ENCODE results near the gene ADK. TPM values are rescaled to one million over a fixed set of nuclear protein-coding genes. Genes with fewer than 3 reads are reported as not detected.
"Not testable (repeated sequence)": the region's sequence is repeated elsewhere in the genome, so short reads cannot be mapped to it uniquely, and the experiment has no call there.

Gene ADK
- total RNA-seq, 1 experiment from 2014 or later: 159 TPM

DNA sequence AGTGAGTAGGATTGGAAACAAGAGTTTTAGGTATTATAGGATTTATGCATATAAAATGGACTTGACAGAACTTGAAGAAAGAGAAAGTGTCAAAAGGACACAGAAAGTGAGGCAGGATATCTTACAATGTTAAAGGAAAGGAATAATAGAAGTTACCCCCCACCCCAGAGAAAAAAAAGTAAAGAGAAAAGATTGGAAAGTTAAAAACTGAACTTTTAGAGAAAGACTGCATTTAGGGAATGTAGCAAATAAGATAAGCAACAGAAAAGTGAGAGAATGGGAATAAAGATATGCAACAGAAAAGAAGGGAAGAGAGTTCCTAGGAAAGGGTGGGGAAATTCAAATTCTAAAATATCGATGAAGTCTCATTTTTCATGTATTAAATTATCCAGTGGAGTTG lies 424.9 kb downstream of the ADK start:
- ChIA-PET POLR2A (ENCODE audit: unreplicated experiment) (no interaction called here), CTCF (no interaction called here)
- H3K4me3 ChIP-seq: no peak overlapping the region
- BruUV-seq (replicated peaks): no TSS peak
- no peaks in the 10 kb centered on the region for H3K9me2 ChIP-seq (ENCODE audit: insufficient read depth)
- H3K4me2 ChIP-seq: no peak overlapping the region
- DNase-seq: no peak
- no peaks in the 10 kb centered on the region for H3K36me3 ChIP-seq (ENCODE audit: low read depth)
- intact Hi-C loops (cut with micrococcal nuclease; ENCODE audit: unreplicated experiment): no loop called here
- no peaks in the 10 kb centered on the region for H3K79me2 ChIP-seq (ENCODE audit: low read depth)
- no peak overlapping the region for H2AFZ ChIP-seq
- no peaks in the 10 kb centered on the region for H3K4me1 ChIP-seq (replicated peaks; ENCODE audit: insufficient read depth)
- TF ChIP-seq, protein P1, sequence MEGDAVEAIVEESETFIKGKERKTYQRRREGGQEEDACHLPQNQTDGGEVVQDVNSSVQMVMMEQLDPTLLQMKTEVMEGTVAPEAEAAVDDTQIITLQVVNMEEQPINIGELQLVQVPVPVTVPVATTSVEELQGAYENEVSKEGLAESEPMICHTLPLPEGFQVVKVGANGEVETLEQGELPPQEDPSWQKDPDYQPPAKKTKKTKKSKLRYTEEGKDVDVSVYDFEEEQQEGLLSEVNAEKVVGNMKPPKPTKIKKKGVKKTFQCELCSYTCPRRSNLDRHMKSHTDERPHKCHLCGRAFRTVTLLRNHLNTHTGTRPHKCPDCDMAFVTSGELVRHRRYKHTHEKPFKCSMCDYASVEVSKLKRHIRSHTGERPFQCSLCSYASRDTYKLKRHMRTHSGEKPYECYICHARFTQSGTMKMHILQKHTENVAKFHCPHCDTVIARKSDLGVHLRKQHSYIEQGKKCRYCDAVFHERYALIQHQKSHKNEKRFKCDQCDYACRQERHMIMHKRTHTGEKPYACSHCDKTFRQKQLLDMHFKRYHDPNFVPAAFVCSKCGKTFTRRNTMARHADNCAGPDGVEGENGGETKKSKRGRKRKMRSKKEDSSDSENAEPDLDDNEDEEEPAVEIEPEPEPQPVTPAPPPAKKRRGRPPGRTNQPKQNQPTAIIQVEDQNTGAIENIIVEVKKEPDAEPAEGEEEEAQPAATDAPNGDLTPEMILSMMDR (conservative IDR thresholded peaks at IDR 0.05): no peak
- no peak for TF ChIP-seq EZH2 (IDR thresholded peaks at IDR 0.05; ENCODE audit: low read depth)
- H4K20me1 ChIP-seq (ENCODE audit: insufficient read depth): no peaks in the 10 kb centered on the region; the same call in 1 of the 2 replicates
- H3K27ac ChIP-seq: no peak overlapping the region
- no peaks in the 10 kb centered on the region for H3F3A ChIP-seq (ENCODE audit: insufficient read depth, low read depth)
- H3K9me3 ChIP-seq (ENCODE audit: insufficient read depth, low read depth): no peaks in the 10 kb centered on the region
- no peaks in the 10 kb centered on the region for H3K27me3 ChIP-seq (ENCODE audit: insufficient read depth, low read depth)

DNA sequence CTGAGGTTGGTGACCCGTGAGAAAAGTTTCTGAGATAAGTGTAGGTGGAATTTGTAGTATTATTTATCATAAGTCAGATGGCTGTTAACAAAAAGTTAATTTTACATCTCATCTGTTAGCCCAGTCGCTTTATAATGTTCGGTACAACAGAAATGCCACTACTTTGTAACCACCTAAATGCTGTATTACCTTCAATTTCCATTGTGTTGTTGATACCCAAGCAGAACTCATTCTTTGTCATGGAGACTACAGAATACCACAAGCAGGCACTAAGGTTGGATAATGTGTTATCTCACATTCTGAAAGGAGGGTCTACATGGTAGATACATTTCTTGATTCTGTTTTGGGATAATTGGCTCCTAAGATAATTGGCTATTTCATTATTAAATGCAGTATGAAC lies 425.6 kb downstream of the ADK start:
- no TSS peak for BruUV-seq (replicated peaks)
- ChIA-PET POLR2A (ENCODE audit: unreplicated experiment) (no interaction called here), CTCF (no interaction called here)
- no peak for DNase-seq
- Histone ChIP-seq H3K9me2 (ENCODE audit: insufficient read depth) (no peaks in the 10 kb centered on the region), H3K9me3 (ENCODE audit: insufficient read depth, low read depth) (no peaks in the 10 kb centered on the region), H3K36me3 (ENCODE audit: low read depth) (no peaks in the 10 kb centered on the region), H3K27me3 (ENCODE audit: insufficient read depth, low read depth) (no peaks in the 10 kb centered on the region), H2AFZ (no peak overlapping the region), H4K20me1 (ENCODE audit: insufficient read depth) (no peaks in the 10 kb centered on the region; the same call in 1 of the 2 replicates), H3K4me1 (replicated peaks; ENCODE audit: insufficient read depth) (no peaks in the 10 kb centered on the region), H3K27ac (no peak overlapping the region), H3F3A (ENCODE audit: insufficient read depth, low read depth) (no peaks in the 10 kb centered on the region), H3K4me3 (no peak overlapping the region), H3K79me2 (ENCODE audit: low read depth) (no peaks in the 10 kb centered on the region), H3K4me2 (no peak overlapping the region)
- TF ChIP-seq EZH2 (IDR thresholded peaks at IDR 0.05; ENCODE audit: low read depth): no peak
- TF ChIP-seq, protein P1 (conservative IDR thresholded peaks at IDR 0.05): no peak
- intact Hi-C loops (cut with micrococcal nuclease; ENCODE audit: unreplicated experiment): no loop called here

DNA sequence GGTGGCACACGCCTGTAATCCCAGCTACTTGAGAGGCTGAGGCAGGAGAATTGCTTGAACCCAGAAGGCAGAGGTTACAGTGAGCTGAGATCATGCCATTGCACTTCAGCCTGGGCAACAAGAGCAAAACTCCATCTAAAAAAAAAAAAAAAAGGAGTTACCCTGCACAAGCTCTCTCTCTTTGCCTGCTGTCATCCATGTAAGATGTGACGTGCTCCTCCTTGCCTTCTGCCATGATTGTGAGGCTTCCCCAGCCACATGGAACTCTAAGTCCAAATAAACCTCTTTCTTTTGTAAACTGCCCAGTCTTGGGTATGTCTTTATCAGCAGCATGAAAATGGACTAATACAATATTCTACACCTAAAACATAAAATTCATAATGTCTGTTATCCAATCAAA lies 429.4 kb downstream of the ADK start:
- H3F3A ChIP-seq (ENCODE audit: insufficient read depth, low read depth); DNase-seq; H3K9me3 ChIP-seq (ENCODE audit: insufficient read depth, low read depth); intact Hi-C loops (cut with micrococcal nuclease; ENCODE audit: unreplicated experiment); H3K27me3 ChIP-seq (ENCODE audit: insufficient read depth, low read depth); H3K27ac ChIP-seq; BruUV-seq (replicated peaks); H3K4me3 ChIP-seq; H3K36me3 ChIP-seq (ENCODE audit: low read depth); H3K79me2 ChIP-seq (ENCODE audit: low read depth); H4K20me1 ChIP-seq (ENCODE audit: insufficient read depth); H3K9me2 ChIP-seq (ENCODE audit: insufficient read depth); H3K4me2 ChIP-seq; H2AFZ ChIP-seq; H3K4me1 ChIP-seq (replicated peaks; ENCODE audit: insufficient read depth): not testable (repeated sequence)
- ChIA-PET CTCF (interaction anchor here (0.6 kb wide), 1 partner anchor 9 kb away, joined by 4 read pairs; no protein-coding TSS in a partner anchor), POLR2A (ENCODE audit: unreplicated experiment) (interaction anchor here (0.5 kb wide), 1 partner anchor 30 kb away, joined by 3 read pairs; no protein-coding TSS in a partner anchor)

DNA sequence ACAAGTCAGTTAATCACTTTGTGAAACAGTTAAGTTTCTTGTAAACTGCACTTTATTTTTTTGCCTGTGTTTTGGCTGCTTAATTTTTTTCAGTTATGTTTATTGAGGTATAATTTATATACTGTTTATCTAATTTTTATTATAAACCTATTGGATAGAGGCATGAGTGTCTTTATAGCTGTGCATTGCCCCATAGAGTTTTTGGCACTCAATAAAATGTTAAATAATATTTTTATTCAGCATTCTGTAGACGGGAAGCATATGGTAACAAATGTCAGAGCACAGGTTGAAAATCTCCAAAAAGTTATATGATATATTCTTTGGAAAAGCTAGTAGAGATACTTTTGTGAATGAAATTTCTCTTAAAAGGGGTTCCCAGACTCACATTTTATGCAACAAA lies 431.5 kb downstream of the ADK start:
- CTCF ChIA-PET: no interaction called here
- BruUV-seq (replicated peaks): no TSS peak
- H3K9me3 ChIP-seq (ENCODE audit: insufficient read depth, low read depth): no peaks in the 10 kb centered on the region

More for the DNA sequence above, 431.5 kb downstream of the ADK start:
- Histone ChIP-seq H3F3A (ENCODE audit: insufficient read depth, low read depth) (no peaks in the 10 kb centered on the region), H3K27ac (no peak overlapping the region), H3K79me2 (ENCODE audit: low read depth) (no peaks in the 10 kb centered on the region), H4K20me1 (ENCODE audit: insufficient read depth) (no peaks in the 10 kb centered on the region), H3K4me1 (replicated peaks; ENCODE audit: insufficient read depth) (no peaks in the 10 kb centered on the region), H3K27me3 (ENCODE audit: insufficient read depth, low read depth) (no peaks in the 10 kb centered on the region), H3K9me2 (ENCODE audit: insufficient read depth) (no peaks in the 10 kb centered on the region), H3K4me2 (no peak overlapping the region), H3K36me3 (ENCODE audit: low read depth) (no peaks in the 10 kb centered on the region), H3K4me3 (no peak overlapping the region), H2AFZ (no peak overlapping the region)
- TF ChIP-seq, protein P1 (conservative IDR thresholded peaks at IDR 0.05): no peak
- TF ChIP-seq EZH2 (IDR thresholded peaks at IDR 0.05; ENCODE audit: low read depth): no peak
- no peak for DNase-seq
- POLR2A ChIA-PET (ENCODE audit: unreplicated experiment): no interaction called here
- intact Hi-C loops (cut with micrococcal nuclease; ENCODE audit: unreplicated experiment): no loop called here
